HFFc6 (cell line): ENCODE results near the gene QTRT2. TPM values are rescaled to one million over a fixed set of nuclear protein-coding genes. Genes with fewer than 3 reads are reported as not detected.

Experiments used
- DNase-seq: peaks from one replicate; pipeline ENCODE4 v3.0.0-alpha.2; 2018
- H3K27ac Mint-ChIP-seq: 2 replicates; pipeline ENCODE4 v1.8.0; 2020; ENCODE audit warnings: mild to moderate bottlenecking, mixed read lengths
- H3K27me3 Mint-ChIP-seq: 2 replicates; pipeline ENCODE4 v1.8.0; 2021; ENCODE audit warnings: mild to moderate bottlenecking, moderate library complexity, mixed read lengths; ENCODE audit not compliant: insufficient read depth
- H3K36me3 Mint-ChIP-seq: 2 replicates; pipeline ENCODE4 v1.8.0; 2021; ENCODE audit warnings: low read depth, mixed read lengths
- H3K4me1 Mint-ChIP-seq: 2 replicates; pipeline ENCODE4 v1.8.0; 2020; ENCODE audit warnings: low read depth, mixed read lengths
- H3K4me3 Mint-ChIP-seq: 2 replicates; pipeline ENCODE4 v1.8.0; 2020; ENCODE audit warnings: mild to moderate bottlenecking, moderate library complexity, mixed read lengths
- H3K9me3 Mint-ChIP-seq: 2 replicates; pipeline ENCODE4 v1.8.0; 2020; ENCODE audit warnings: mild to moderate bottlenecking, mixed read lengths
- CTCF ChIP-seq: fragments of 200-600 bp; sonication (generic); IDR thresholded peaks from 2 replicates; pipeline ENCODE4 v1.5.0; 2021; ENCODE audit warnings: antibody characterized with exemption, mild to moderate bottlenecking
- long read RNA-seq: library from polyadenylated mRNA; unstranded; transcript quantifications from one replicate; pipeline ENCODE4 v2.0.0, GENCODE V29; 2019
- total RNA-seq, 6 experiments: library from RNA; stranded (reverse); fragmentation: NEBNext Ultra II Directional; extraction: Animal tissue kit (Norgen Biotek cat#: 25700); gene quantifications; 2 replicates in 1 of 6; 3 replicates in 5 of 6; pipeline ENCODE4 v1.2.3, GENCODE V29; 2021

QTRT2 gene
- 10 to 100 TPM; 18.1 to 23.2 (median 22.0) TPM for total RNA-seq
- long read RNA-seq, transcript QTRT2-212 (9 exons, 3,844 nt) = major isoform, 6 of 13 reads
- long read RNA-seq, partial matches to known transcripts = 4 of 13 reads
- long read RNA-seq, other reads (novel, unspliced or antisense) = 2 of 13 reads

DNA sequence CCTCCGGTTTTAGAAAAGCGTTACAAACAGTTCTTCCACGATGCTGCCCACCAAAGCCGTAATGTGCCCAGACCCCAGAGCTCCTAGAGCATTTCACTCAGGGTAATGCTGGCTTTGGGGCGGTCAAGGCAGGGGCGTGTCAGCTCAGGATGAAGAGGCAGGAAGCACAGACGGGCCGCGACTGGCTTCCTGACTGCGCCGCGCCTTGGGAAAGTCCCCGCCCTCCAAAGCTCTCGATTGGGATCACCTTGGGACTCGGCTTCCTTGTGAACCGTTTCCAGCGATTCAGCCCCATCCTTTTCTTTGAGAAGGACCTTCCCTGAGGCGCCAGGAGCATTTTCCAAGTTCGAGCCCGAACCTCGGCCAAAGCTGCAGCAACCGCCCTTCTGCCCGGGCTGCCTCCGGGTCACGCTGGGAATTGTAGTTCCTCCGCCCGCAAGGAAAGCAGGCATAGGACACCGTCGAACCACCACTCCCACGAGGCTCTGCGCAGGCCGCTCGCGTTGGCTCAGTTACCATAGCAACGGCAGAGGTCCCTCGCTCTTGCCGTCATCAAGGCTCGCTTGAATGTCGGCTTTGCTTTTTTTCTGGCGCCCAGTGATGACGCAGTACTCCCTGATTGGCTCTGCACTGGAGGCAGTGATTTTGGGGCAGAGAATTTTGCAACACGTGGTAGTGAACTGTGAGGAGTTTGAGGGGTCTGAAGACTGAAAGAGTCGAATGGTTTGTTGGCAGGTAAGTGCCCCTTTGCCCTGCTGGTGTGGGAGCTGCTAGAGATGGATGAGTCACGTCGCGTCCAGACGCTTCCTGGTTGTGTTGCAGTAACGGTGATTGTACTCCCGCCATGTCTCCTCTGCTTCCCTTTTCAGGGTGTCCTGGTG lies at the start of gene QTRT2, which contains the start of gene CCDC191:
QTRT2 (plus strand) TSS at position 608 of the 881 bp plus-strand sequence. CDS start 8,521 bp downstream, outside the sequence.
CCDC191 (minus strand) TSS at position 397 of the 881 bp plus-strand sequence; CDS start at position 337, 60 bp downstream.
- peak within 1 kb of the TSS; percentile 99 for H3K27ac Mint-ChIP-seq
- H3K36me3 Mint-ChIP-seq = no peaks in the 10 kb centered on the region; the same call in 1 of the 2 replicates
- H3K4me1 Mint-ChIP-seq = peaks cover 39% of the 10 kb centered on the region
- peak; percentile 100 for DNase-seq
- no peak for TF ChIP-seq CTCF
- H3K9me3 Mint-ChIP-seq = no peaks in the 10 kb centered on the region
- peak within 1 kb of the TSS; percentile 100 for H3K4me3 Mint-ChIP-seq
- peaks cover 2% of the 10 kb centered on the region; the same call in 1 of the 2 replicates for H3K27me3 Mint-ChIP-seq

DNA sequence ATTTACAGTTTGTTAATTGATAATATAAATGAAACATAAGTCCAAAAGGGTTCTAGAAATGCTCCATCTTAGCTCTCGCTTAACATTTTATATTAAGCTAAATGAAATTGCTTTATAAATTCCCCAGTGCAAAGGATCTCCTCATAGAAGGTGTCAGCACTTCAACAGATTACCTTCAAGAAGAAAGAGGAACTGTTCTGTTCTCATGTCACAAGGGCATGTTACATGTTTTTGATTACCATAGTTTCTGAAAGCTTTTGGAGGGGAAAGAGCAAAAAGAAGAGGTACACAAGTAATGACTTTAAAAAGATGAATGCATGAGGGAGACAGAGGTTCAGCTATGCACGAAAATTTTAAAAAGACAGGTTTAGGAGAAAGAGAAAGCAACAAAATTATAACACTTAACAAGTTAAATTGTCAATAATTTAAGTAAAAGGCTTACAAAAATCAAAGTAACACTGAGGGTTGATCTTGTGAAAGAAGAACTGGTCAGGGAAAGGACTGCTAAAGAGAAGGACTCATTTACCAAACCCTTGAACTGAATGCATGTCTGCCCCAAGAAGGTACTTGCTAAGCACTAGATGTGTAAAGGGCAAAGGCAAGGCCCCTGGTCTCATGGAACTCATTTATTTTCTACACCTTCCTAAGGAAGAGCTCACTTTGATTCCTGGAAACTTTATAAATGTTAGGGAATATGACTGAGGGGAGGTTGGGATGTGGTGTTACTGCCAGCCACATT lies 45.3 kb upstream of the QTRT2 start:
- H3K4me3 Mint-ChIP-seq = no peak overlapping the region
- no peak for TF ChIP-seq CTCF
- H3K27ac Mint-ChIP-seq = no peak overlapping the region
- DNase-seq = no peak
- H3K4me1 Mint-ChIP-seq = no peaks in the 10 kb centered on the region
- no peaks in the 10 kb centered on the region for H3K36me3 Mint-ChIP-seq
- no peaks in the 10 kb centered on the region for H3K27me3 Mint-ChIP-seq
- H3K9me3 Mint-ChIP-seq = no peaks in the 10 kb centered on the region

GRCh38 chr3:114014211-114014610 lies 42.3 kb upstream of the QTRT2 start:
- no peak overlapping the region for H3K4me3 Mint-ChIP-seq
- no peak for DNase-seq
- no peak for TF ChIP-seq CTCF
- H3K9me3 Mint-ChIP-seq = no peaks in the 10 kb centered on the region
- H3K4me1 Mint-ChIP-seq = no peaks in the 10 kb centered on the region
- H3K36me3 Mint-ChIP-seq = no peaks in the 10 kb centered on the region
- H3K27ac Mint-ChIP-seq = no peak overlapping the region
- no peaks in the 10 kb centered on the region for H3K27me3 Mint-ChIP-seq

- no peaks in the 10 kb centered on the region for H3K36me3 Mint-ChIP-seq
- no peak overlapping the region for H3K4me3 Mint-ChIP-seq
- no peaks in the 10 kb centered on the region for H3K27me3 Mint-ChIP-seq
- TF ChIP-seq CTCF = no peak
- no peak overlapping the region for H3K27ac Mint-ChIP-seq
- no peaks in the 10 kb centered on the region for H3K9me3 Mint-ChIP-seq
- no peak for DNase-seq
- H3K4me1 Mint-ChIP-seq = peaks cover 8% of the 10 kb centered on the region
Measured at GRCh38 chr3:114019486-114019885, 37.1 kb upstream of the QTRT2 start.

- Mint-ChIP-seq H3K36me3 (no peaks in the 10 kb centered on the region), H3K27ac (no peak overlapping the region), H3K4me3 (no peak overlapping the region), H3K9me3 (no peaks in the 10 kb centered on the region), H3K27me3 (no peaks in the 10 kb centered on the region), H3K4me1 (peaks cover 8% of the 10 kb centered on the region)
- no peak for TF ChIP-seq CTCF
- DNase-seq = no peak
Measured at GRCh38 chr3:114020907-114021306, 35.6 kb upstream of the QTRT2 start.
